AG09319 (cell line): ENCODE measurements around the gene UFM1.

Experiments
- DNase-seq: peaks from one replicate; pipeline ENCODE4 v3.0.0-alpha.2; 2010; ENCODE audit warnings: low read depth; ENCODE audit errors: extremely low read depth
- TF ChIP-seq, protein P1 (sequence below): IDR thresholded peaks from 2 replicates; pipeline ENCODE4 v1.5.1; 2011; ENCODE audit warnings: low read depth, mild to moderate bottlenecking, inconsistent platforms, low read length, moderate library complexity

Gene UFM1

DNA sequence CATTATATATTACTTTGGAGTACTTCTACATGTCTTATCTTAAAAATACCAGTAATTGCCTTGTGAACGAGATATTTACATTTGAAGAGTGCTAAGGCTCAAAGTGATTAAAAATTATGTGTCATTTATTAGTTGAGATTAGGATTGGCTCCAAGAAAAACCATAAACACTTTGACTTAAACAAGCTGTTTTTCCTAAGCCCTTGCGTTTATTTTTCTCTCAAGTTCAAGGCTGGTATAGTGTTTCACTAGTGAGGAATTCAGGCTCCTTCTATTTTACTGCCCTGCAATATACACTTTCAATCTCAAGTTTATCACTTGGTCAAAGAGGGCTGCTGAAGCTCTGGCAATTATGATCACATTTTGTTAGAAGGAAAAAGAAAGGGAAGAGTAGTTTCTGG is 49.9 kb downstream of the UFM1 start:
- DNase-seq, result no peak
- TF ChIP-seq, protein P1, sequence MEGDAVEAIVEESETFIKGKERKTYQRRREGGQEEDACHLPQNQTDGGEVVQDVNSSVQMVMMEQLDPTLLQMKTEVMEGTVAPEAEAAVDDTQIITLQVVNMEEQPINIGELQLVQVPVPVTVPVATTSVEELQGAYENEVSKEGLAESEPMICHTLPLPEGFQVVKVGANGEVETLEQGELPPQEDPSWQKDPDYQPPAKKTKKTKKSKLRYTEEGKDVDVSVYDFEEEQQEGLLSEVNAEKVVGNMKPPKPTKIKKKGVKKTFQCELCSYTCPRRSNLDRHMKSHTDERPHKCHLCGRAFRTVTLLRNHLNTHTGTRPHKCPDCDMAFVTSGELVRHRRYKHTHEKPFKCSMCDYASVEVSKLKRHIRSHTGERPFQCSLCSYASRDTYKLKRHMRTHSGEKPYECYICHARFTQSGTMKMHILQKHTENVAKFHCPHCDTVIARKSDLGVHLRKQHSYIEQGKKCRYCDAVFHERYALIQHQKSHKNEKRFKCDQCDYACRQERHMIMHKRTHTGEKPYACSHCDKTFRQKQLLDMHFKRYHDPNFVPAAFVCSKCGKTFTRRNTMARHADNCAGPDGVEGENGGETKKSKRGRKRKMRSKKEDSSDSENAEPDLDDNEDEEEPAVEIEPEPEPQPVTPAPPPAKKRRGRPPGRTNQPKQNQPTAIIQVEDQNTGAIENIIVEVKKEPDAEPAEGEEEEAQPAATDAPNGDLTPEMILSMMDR, result no peak

DNA sequence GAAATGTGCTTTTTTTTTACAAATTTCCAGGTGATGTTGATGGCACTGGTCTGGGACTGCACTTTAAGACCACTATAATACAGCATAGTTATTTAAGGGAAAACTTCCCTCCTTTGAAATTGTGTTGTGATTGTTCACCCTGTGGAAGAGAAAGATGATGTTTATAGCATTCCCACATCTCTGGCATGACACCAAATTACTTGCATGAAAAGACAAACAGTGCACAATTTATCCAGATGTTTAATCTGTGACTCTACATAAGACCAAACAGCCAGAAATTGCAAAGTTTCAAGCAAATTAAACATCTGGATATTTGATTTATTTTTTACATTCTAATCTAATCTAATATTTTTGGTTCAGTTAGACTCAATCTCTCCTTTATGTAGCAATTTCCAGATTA is 51.6 kb downstream of the UFM1 start:
- no peak for DNase-seq
- TF ChIP-seq, protein P1, result no peak

DNA sequence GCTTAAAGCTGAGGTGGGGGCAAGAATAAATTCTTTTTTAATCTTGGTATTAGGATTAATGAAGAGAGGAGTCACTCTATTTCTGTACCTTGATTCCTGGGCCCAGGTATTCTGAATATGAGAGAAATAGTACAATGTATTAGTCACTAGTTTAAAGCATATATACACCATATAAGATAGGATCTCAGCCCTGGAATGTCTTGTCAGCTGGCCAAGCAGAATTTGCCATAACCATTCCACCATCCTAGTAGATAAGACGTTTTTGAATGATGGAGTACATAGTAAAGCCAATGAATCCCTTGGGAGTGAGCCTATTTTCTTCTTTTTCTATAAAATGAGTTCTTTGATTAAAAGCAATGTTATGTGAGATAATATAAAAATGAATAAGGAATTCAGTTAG is 55.6 kb downstream of the UFM1 start:
- DNase-seq, result no peak
- TF ChIP-seq, protein P1, result no peak

DNA sequence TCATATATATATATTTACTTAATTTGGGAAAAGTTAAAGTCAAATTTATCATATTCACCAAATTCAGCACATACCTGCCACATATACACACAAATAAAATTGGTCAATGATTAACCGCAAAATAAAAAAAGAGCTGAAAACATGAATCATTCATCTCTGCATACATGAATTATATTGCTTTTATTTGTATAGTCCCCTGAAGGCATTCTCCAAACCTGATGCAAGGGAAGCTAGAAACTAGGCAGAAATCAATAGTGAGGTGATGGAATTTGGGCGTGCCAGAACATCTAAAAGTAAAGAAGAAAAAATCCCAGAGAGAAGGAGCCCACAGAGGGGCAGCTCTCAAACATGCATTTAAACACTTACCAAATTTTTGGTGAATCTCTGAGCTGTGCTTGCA is 60.1 kb downstream of the UFM1 start:
- DNase-seq, result no peak
- TF ChIP-seq, protein P1, result no peak

DNA sequence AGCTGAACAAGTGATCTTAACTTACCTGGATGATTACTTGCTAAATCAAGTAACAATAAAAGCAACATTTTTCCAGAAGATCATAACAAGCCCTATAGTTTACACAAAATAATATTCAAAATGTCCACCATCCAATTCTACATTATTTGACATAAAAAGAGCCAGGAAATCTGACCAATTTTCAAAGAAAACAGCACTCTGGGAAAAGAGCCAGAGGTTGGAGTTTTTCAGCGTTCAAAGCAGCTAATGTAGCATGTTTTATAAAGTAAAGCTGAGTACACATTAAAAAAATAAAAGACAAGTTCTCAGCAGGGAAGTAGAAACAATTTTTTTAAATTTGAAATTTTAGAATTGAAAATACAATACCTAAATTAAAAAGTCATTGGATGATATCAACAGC is 62.6 kb downstream of the UFM1 start:
- TF ChIP-seq, protein P1, result no peak

More for the DNA sequence above, 62.6 kb downstream of the UFM1 start:
- DNase-seq, result no peak
